C1 segment of cervical spinal cord (tissue), 14 donors: Measurements from ENCODE around the gene SPDYE1.
"Not testable (repeated sequence)": the region's sequence is repeated elsewhere in the genome, so short reads cannot be mapped to it uniquely, and the experiment has no call there.

Source experiments
- DNase-seq, 14 donors: peaks; one replicate each; lab custom pipeline; 2025; lab: John Stamatoyannopoulos, UW

The SPDYE1 gene

GRCh38 chr7:43990829-43991228 is 6.9 kb upstream of the SPDYE1 start:
- DNase-seq, result not testable (repeated sequence)

GRCh38 chr7:43992896-43993295 is 4.8 kb upstream of the SPDYE1 start:
- not testable (repeated sequence) for DNase-seq

GRCh38 chr7:43994681-43995080 is 3.0 kb upstream of the SPDYE1 start:
- not testable (repeated sequence) for DNase-seq

- DNase-seq, result not testable (repeated sequence)
Observed at GRCh38 chr7:44012081-44012480, 14.4 kb downstream of the SPDYE1 start.

GRCh38 chr7:44015090-44015489 is 17.4 kb downstream of the SPDYE1 start:
- DNase-seq, result peak in 6 of 14 donors; percentile 8 to 23 (median 15)

- DNase-seq, result peak; percentile 49 to 98 (median 96)
Observed at GRCh38 chr7:44018857-44019807, 21.4 kb downstream of the SPDYE1 start.

- not testable (repeated sequence) for DNase-seq
Observed at GRCh38 chr7:44019825-44020224, 22.1 kb downstream of the SPDYE1 start.

GRCh38 chr7:44022069-44022468 is 24.4 kb downstream of the SPDYE1 start:
- not testable (repeated sequence) for DNase-seq

- not testable (repeated sequence) for DNase-seq
Observed at GRCh38 chr7:44022796-44023467, 25.2 kb downstream of the SPDYE1 start.

- DNase-seq, result not testable (repeated sequence)
Observed at GRCh38 chr7:44029433-44029832, 31.7 kb downstream of the SPDYE1 start.

GRCh38 chr7:44030029-44030428 is 32.3 kb downstream of the SPDYE1 start:
- DNase-seq, result not testable (repeated sequence)

GRCh38 chr7:44031319-44031718 is 33.6 kb downstream of the SPDYE1 start:
- DNase-seq, result not testable (repeated sequence)

- not testable (repeated sequence) for DNase-seq
Observed at GRCh38 chr7:44032031-44032430, 34.3 kb downstream of the SPDYE1 start.

- DNase-seq, result not testable (repeated sequence)
Observed at GRCh38 chr7:44033971-44034844, 36.5 kb downstream of the SPDYE1 start.

GRCh38 chr7:44036364-44036763 is 38.7 kb downstream of the SPDYE1 start:
- not testable (repeated sequence) for DNase-seq

- DNase-seq, result not testable (repeated sequence)
Observed at GRCh38 chr7:44037951-44038350, 40.3 kb downstream of the SPDYE1 start.

GRCh38 chr7:44038553-44038952 is 40.9 kb downstream of the SPDYE1 start:
- not testable (repeated sequence) for DNase-seq

GRCh38 chr7:44038961-44039558 is 41.4 kb downstream of the SPDYE1 start:
- peak in 13 of 14 donors; percentile 28 to 86 (median 72) for DNase-seq

- DNase-seq, result not testable (repeated sequence)
Observed at GRCh38 chr7:44039800-44040492, 42.2 kb downstream of the SPDYE1 start.

- not testable (repeated sequence) for DNase-seq
Observed at GRCh38 chr7:44040493-44040891, 42.8 kb downstream of the SPDYE1 start.
